Measurements from ENCODE around the gene IQCH. TPM values are rescaled to one million over a fixed set of nuclear protein-coding genes. Genes with fewer than 3 reads are reported as not detected.

IQCH gene
- total RNA-seq, 4 donors from 2014 or later, result 0.66 to 3.0 (median 2.0) TPM

- Histone ChIP-seq H3K4me1 (peaks cover 0 to 38% (median 17%) of the 10 kb centered on the region in 4 donors), H3K27ac (peak overlapping the region in 1 of 4 donors; percentile 40), H3K9me3 (no peaks in the 10 kb centered on the region), H3K27me3 (no peaks in the 10 kb centered on the region), H3K36me3 (peaks cover 0 to 29% (median 0%) of the 10 kb centered on the region in 3 donors), H3K4me3 (no peak overlapping the region)
- TF ChIP-seq POLR2A (IDR thresholded peaks at IDR 0.05) (no peak), CTCF (IDR thresholded peaks at IDR 0.05) (no peak), EP300 (IDR thresholded peaks at IDR 0.05) (no peak)
- DNase-seq (ENCODE audit: low spot score in 2 of 2), result no peak
- 67 to 68% methylated on average over 3 of the region's 3 CpGs for WGBS, 2 donors
Observed at GRCh38 chr15:67547836-67548235, 293.2 kb downstream of the IQCH start.

GRCh38 chr15:67548236-67548852, 293.8 kb downstream of the IQCH start:
- H3K4me3 ChIP-seq, result no peak overlapping the region
- H3K4me1 ChIP-seq, result peaks cover 0 to 35% (median 14%) of the 10 kb centered on the region in 4 donors
- no peak for DNase-seq (ENCODE audit: low spot score in 2 of 2)
- 40 to 41% methylated on average over 2 of the region's 2 CpGs for WGBS, 2 donors
- no peaks in the 10 kb centered on the region for H3K27me3 ChIP-seq
- peak overlapping the region in 2 of 4 donors; percentile 2 to 40 for H3K27ac ChIP-seq
- peaks cover 0 to 33% (median 0%) of the 10 kb centered on the region in 3 donors for H3K36me3 ChIP-seq
- H3K9me3 ChIP-seq, result no peaks in the 10 kb centered on the region
- TF ChIP-seq CTCF (IDR thresholded peaks at IDR 0.05) (no peak), EP300 (IDR thresholded peaks at IDR 0.05) (no peak), POLR2A (IDR thresholded peaks at IDR 0.05) (no peak)

GRCh38 chr15:67548862-67549651, 294.5 kb downstream of the IQCH start:
- H3K9me3 ChIP-seq, result no peaks in the 10 kb centered on the region
- H3K27me3 ChIP-seq, result no peaks in the 10 kb centered on the region
- DNase-seq (ENCODE audit: low spot score in 2 of 2), result no peak
- no peak overlapping the region for H3K4me3 ChIP-seq
- TF ChIP-seq EP300 (IDR thresholded peaks at IDR 0.05) (no peak), POLR2A (IDR thresholded peaks at IDR 0.05) (no peak), CTCF (IDR thresholded peaks at IDR 0.05) (no peak)
- H3K36me3 ChIP-seq, result peaks cover 0 to 33% (median 0%) of the 10 kb centered on the region in 3 donors
- WGBS, 2 donors, result 67 to 68% methylated on average over 8 of the region's 8 CpGs
- H3K27ac ChIP-seq, result peak overlapping the region in 2 of 4 donors; percentile 2 to 40
- H3K4me1 ChIP-seq, result peaks cover 0 to 28% (median 7%) of the 10 kb centered on the region in 4 donors

- Histone ChIP-seq H3K27ac (no peak overlapping the region), H3K9me3 (no peaks in the 10 kb centered on the region), H3K36me3 (peaks cover 0 to 38% (median 0%) of the 10 kb centered on the region in 3 donors), H3K4me3 (no peak overlapping the region), H3K4me1 (peaks cover 0 to 21% (median 4%) of the 10 kb centered on the region in 4 donors), H3K27me3 (no peaks in the 10 kb centered on the region)
- no peak for DNase-seq (ENCODE audit: low spot score in 2 of 2)
- no peak for TF ChIP-seq EP300 (IDR thresholded peaks at IDR 0.05)
- TF ChIP-seq CTCF (IDR thresholded peaks at IDR 0.05), result no peak
- no peak for TF ChIP-seq POLR2A (IDR thresholded peaks at IDR 0.05)
- whole genome bisulfite sequencing, 2 donors, result 58 to 62% methylated on average over 3 of the region's 3 CpGs
Observed at GRCh38 chr15:67549736-67550135, 295.1 kb downstream of the IQCH start.

GRCh38 chr15:67550522-67550921, 295.9 kb downstream of the IQCH start:
- TF ChIP-seq EP300 (IDR thresholded peaks at IDR 0.05) (no peak), CTCF (IDR thresholded peaks at IDR 0.05) (no peak), POLR2A (IDR thresholded peaks at IDR 0.05) (no peak)
- Histone ChIP-seq H3K4me1 (peaks cover 0 to 13% (median 4%) of the 10 kb centered on the region in 4 donors), H3K9me3 (no peaks in the 10 kb centered on the region), H3K27me3 (no peaks in the 10 kb centered on the region), H3K4me3 (no peak overlapping the region), H3K27ac (no peak overlapping the region), H3K36me3 (peaks cover 0 to 45% (median 0%) of the 10 kb centered on the region in 3 donors)
- 70 to 90% methylated on average over 4 of the region's 4 CpGs for WGBS, 2 donors
- no peak for DNase-seq (ENCODE audit: low spot score in 2 of 2)

Data from tibial nerve (tissue), 4 donors.